ENCODE measurements around the gene IL26.
A peak's percentile ranks its signal among the peaks of the same experiment; 100 is the strongest.

IL26 gene

GRCh38 chr12:68159681-68160304, 65.8 kb downstream of the IL26 start, which contains the start of gene IFNG:
Gene IFNG (minus strand): TSS chr12:68159740. CDS start chr12:68159615, 125 bp downstream.
- no peak within 1 kb of the TSS for H3K4me3 ChIP-seq (ENCODE audit: low read depth, low read length)
- TF ChIP-seq MYC (IDR thresholded peaks at IDR 0.05; ENCODE audit: low read depth, low read length) (no peak), POLR2A (IDR thresholded peaks at IDR 0.05; ENCODE audit: extremely low read depth, insufficient read length) (no peak)
- TF ChIP-seq, protein P1, sequence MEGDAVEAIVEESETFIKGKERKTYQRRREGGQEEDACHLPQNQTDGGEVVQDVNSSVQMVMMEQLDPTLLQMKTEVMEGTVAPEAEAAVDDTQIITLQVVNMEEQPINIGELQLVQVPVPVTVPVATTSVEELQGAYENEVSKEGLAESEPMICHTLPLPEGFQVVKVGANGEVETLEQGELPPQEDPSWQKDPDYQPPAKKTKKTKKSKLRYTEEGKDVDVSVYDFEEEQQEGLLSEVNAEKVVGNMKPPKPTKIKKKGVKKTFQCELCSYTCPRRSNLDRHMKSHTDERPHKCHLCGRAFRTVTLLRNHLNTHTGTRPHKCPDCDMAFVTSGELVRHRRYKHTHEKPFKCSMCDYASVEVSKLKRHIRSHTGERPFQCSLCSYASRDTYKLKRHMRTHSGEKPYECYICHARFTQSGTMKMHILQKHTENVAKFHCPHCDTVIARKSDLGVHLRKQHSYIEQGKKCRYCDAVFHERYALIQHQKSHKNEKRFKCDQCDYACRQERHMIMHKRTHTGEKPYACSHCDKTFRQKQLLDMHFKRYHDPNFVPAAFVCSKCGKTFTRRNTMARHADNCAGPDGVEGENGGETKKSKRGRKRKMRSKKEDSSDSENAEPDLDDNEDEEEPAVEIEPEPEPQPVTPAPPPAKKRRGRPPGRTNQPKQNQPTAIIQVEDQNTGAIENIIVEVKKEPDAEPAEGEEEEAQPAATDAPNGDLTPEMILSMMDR (IDR thresholded peaks at IDR 0.05; ENCODE audit: low read depth, low read length), result no peak
- TF ChIP-seq, protein P2, sequence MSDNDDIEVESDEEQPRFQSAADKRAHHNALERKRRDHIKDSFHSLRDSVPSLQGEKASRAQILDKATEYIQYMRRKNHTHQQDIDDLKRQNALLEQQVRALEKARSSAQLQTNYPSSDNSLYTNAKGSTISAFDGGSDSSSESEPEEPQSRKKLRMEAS (IDR thresholded peaks at IDR 0.05; ENCODE audit: low read depth, low read length), result no peak
- DNase-seq (ENCODE audit: low read depth), result no peak

DNA sequence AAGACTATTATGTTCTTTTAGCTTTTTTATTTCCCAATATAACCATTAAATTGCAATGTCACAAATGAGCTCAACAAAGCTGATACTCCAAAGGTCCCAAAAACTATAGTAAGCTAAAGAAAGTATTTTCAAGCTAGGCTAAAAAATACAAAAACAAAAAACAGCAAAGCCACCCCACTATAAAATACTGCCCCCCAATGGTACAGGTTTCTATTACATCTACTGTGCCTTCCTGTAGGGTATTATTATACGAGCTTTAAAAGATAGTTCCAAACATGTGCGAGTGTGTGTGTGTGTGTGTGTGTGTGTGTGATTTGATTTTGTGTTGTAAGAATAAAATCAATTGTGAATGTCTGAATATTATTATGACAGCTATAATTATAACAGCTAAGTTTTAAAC, 67.2 kb downstream of the IL26 start:
- TF ChIP-seq, protein P1 (IDR thresholded peaks at IDR 0.05; ENCODE audit: low read depth, low read length), result peak; percentile 36
- TF ChIP-seq, protein P2 (IDR thresholded peaks at IDR 0.05; ENCODE audit: low read depth, low read length), result no peak
- no peak for TF ChIP-seq MYC (IDR thresholded peaks at IDR 0.05; ENCODE audit: low read depth, low read length)
- H3K4me3 ChIP-seq (ENCODE audit: low read depth, low read length), result no peak overlapping the region
- DNase-seq (ENCODE audit: low read depth), result peak; percentile 42

GRCh38 chr12:68157380-68157779, 68.2 kb downstream of the IL26 start:
- TF ChIP-seq MYC (IDR thresholded peaks at IDR 0.05; ENCODE audit: low read depth, low read length), result no peak
- TF ChIP-seq POLR2A (IDR thresholded peaks at IDR 0.05; ENCODE audit: extremely low read depth, insufficient read length), result no peak
- TF ChIP-seq, protein P2 (IDR thresholded peaks at IDR 0.05; ENCODE audit: low read depth, low read length), result no peak
- TF ChIP-seq, protein P1 (IDR thresholded peaks at IDR 0.05; ENCODE audit: low read depth, low read length), result no peak
- no peak for DNase-seq (ENCODE audit: low read depth)
- no peak overlapping the region for H3K4me3 ChIP-seq (ENCODE audit: low read depth, low read length)

- TF ChIP-seq, protein P2 (IDR thresholded peaks at IDR 0.05; ENCODE audit: low read depth, low read length), result no peak
- TF ChIP-seq POLR2A (IDR thresholded peaks at IDR 0.05; ENCODE audit: extremely low read depth, insufficient read length) (no peak), MYC (IDR thresholded peaks at IDR 0.05; ENCODE audit: low read depth, low read length) (no peak)
- DNase-seq (ENCODE audit: low read depth), result no peak
- H3K4me3 ChIP-seq (ENCODE audit: low read depth, low read length), result no peak overlapping the region
Observed at GRCh38 chr12:68156636-68157035, 69.0 kb downstream of the IL26 start.

GRCh38 chr12:68154779-68155178, 70.8 kb downstream of the IL26 start:
- no peak for TF ChIP-seq MYC (IDR thresholded peaks at IDR 0.05; ENCODE audit: low read depth, low read length)
- DNase-seq (ENCODE audit: low read depth), result no peak

More at GRCh38 chr12:68154779-68155178, 70.8 kb downstream of the IL26 start:
- no peak overlapping the region for H3K4me3 ChIP-seq (ENCODE audit: low read depth, low read length)
